Ovary (tissue), 9 donors: ENCODE results near the gene TIMM17B. TPM values are rescaled to one million over a fixed set of nuclear protein-coding genes. Genes with fewer than 3 reads are reported as not detected.

Experiments
- DNase-seq, 5 donors: peaks; one replicate each; pipeline ENCODE4 v3.0.0-alpha.2; 2019 to 2020
- H3K27ac ChIP-seq, 2 donors: fragments of 200-600 bp; one replicate each; pipeline versions ENCODE4 v1.5.1 to v1.8.0; 2019 to 2022
- H3K27me3 ChIP-seq: fragments of 200-600 bp; one replicate; pipeline ENCODE4 v1.8.0; 2022
- H3K36me3 ChIP-seq: fragments of 200-600 bp; sonication (generic); one replicate; pipeline ENCODE4 v1.5.1; 2019
- H3K4me1 ChIP-seq: one replicate; pipeline ENCODE4 v1.8.1; 2013; ENCODE audit warnings: mild to moderate bottlenecking, moderate library complexity; ENCODE audit not compliant: insufficient read depth
- H3K4me3 ChIP-seq: fragments of 200-600 bp; sonication (generic); one replicate; pipeline ENCODE4 v1.5.1; 2017
- H3K9me3 ChIP-seq, 2 donors: fragments of 200-600 bp in 1 of 2; sonication (generic) in 1 of 2; one replicate each; pipeline versions ENCODE4 v1.5.1 to v1.8.1; 2013 to 2019; ENCODE audit warnings: mild to moderate bottlenecking in 1 of 2, moderate library complexity in 1 of 2
- EP300 ChIP-seq: sonication (generic); formaldehyde crosslinking; IDR thresholded peaks from one replicate; pipeline ENCODE4 v1.6.1; 2017; ENCODE audit warnings: antibody characterized with exemption
- POLR2A ChIP-seq: fragments of 450-650 bp; IDR thresholded peaks from one replicate; pipeline ENCODE4 v1.6.1; 2017; ENCODE audit warnings: antibody characterized with exemption, mild to moderate bottlenecking, moderate library complexity
- WGBS, 3 donors: extraction: QIAGEN DNeasy Blood & Tissue Kit in 1 of 3; methylation state at CpG; one replicate each; pipeline versions ENCODE4 v1.1.5 to v1.1.7; 2013 to 2017; 5-methylcytosine and 5-hydroxymethylcytosine counted together
- intact Hi-C, 4 donors: fragments of 100-400 bp; cut with DNase I; formaldehyde crosslinking; loops; one replicate each; pipeline versions ENCODE4 v1.11.0 to v1.15.1; 2022 to 2023
- polyA plus RNA-seq, 2 donors: library from polyadenylated mRNA; stranded (reverse); fragments of 200-250 nt in 1 of 2; fragments of 350-450 nt in 1 of 2; fragmentation: Illumina TruSeq in 1 of 2; extraction: RNeasy Lipid Tissue Mini Kit (QIAGEN cat#74804) in 1 of 2; gene quantifications; one replicate each; pipeline ENCODE4 v1.2.3, GENCODE V29; 2013 to 2014
- total RNA-seq, 7 donors: library from RNA; depleted of rRNA in 2 of 7; stranded (reverse); fragments of >200 nt in 2 of 7; fragmentation: NEBNext Ultra II Directional in 3 of 7; extraction: Animal tissue kit (Norgen Biotek cat#: 25700) in 3 of 7; gene quantifications; one replicate each; pipeline versions ENCODE4 v1.1.0 to v1.2.4, GENCODE V29; 2016 to 2023
- TF ChIP-seq, protein P1 (sequence below), 3 donors: fragments of 450-650 bp in 2 of 3; fragments of 200-600 bp in 1 of 3; IDR thresholded peaks; one replicate each; pipeline versions ENCODE4 v1.5.1 to v1.8.0; 2016 to 2022; ENCODE audit warnings: antibody characterized with exemption in 3 of 3, mild to moderate bottlenecking in 1 of 3
- donor health status: DM: no; HTN: no; CAD: no; lungs with moderate emphysema.
- donor health status: DM: no; HTN: no; CAD: no.
- donor health status: Bipolar disorder and iron deficiency.
- donor health status: DM: yes; HTN: yes; CAD: no.
- donor health status: DM: no; HTN: no; CAD: no.
- donor health status: DM: yes; HTN: yes; CAD: no.

TIMM17B gene
- total and polyA plus RNA-seq, 9 donors: 7.2 to 43.9 (median 32.8) TPM

- Histone ChIP-seq H3K27ac (no peak overlapping the region), H3K27me3 (no peaks in the 10 kb centered on the region), H3K36me3 (no peaks in the 10 kb centered on the region), H3K9me3 (no peaks in the 10 kb centered on the region), H3K4me1 (no peaks in the 10 kb centered on the region), H3K4me3 (no peak overlapping the region)
- TF ChIP-seq, protein P1, sequence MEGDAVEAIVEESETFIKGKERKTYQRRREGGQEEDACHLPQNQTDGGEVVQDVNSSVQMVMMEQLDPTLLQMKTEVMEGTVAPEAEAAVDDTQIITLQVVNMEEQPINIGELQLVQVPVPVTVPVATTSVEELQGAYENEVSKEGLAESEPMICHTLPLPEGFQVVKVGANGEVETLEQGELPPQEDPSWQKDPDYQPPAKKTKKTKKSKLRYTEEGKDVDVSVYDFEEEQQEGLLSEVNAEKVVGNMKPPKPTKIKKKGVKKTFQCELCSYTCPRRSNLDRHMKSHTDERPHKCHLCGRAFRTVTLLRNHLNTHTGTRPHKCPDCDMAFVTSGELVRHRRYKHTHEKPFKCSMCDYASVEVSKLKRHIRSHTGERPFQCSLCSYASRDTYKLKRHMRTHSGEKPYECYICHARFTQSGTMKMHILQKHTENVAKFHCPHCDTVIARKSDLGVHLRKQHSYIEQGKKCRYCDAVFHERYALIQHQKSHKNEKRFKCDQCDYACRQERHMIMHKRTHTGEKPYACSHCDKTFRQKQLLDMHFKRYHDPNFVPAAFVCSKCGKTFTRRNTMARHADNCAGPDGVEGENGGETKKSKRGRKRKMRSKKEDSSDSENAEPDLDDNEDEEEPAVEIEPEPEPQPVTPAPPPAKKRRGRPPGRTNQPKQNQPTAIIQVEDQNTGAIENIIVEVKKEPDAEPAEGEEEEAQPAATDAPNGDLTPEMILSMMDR (IDR thresholded peaks at IDR 0.05): no peak
- TF ChIP-seq POLR2A (no peak), EP300 (no peak)
- DNase-seq: no peak
- intact Hi-C loops: no loop called here
- 68 to 91% (median 79%) methylated on average over 1 of the region's 1 CpG for WGBS, 3 donors
Measured at GRCh38 chrX:48935301-48935670, 37.7 kb upstream of the TIMM17B start.

GRCh38 chrX:48934581-48935300 lies 37.2 kb upstream of the TIMM17B start:
- 72 to 81% (median 79%) methylated on average over 7 of the region's 7 CpGs for WGBS, 3 donors
- Histone ChIP-seq H3K27ac (no peak overlapping the region), H3K4me3 (no peak overlapping the region), H3K36me3 (no peaks in the 10 kb centered on the region), H3K9me3 (no peaks in the 10 kb centered on the region), H3K27me3 (no peaks in the 10 kb centered on the region), H3K4me1 (no peaks in the 10 kb centered on the region)
- TF ChIP-seq, protein P1 (IDR thresholded peaks at IDR 0.05): no peak
- TF ChIP-seq POLR2A (no peak), EP300 (no peak)
- DNase-seq: no peak
- intact Hi-C loops: no loop called here

DNA sequence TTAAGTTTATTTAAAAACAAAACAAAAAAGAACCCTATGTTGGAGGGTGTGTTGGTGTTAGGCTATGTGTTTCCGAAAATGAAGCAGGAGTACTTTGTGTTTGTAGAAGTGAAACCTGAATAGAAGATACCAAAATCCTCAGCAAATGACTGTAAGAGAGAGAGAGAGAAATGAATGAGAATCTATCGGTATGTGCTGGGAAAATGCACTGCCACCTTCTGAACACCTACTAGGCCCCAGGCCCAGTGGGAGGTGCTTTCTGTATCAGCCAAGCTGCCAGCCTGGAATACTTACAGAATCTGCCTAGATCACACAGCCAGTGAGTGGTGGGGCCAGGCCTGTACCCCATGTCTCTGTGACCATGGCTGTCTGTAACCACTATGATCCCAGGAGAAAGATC lies 36.2 kb upstream of the TIMM17B start:
- Histone ChIP-seq H3K4me3 (no peak overlapping the region), H3K27ac (no peak overlapping the region), H3K27me3 (no peaks in the 10 kb centered on the region), H3K4me1 (no peaks in the 10 kb centered on the region), H3K9me3 (no peaks in the 10 kb centered on the region), H3K36me3 (no peaks in the 10 kb centered on the region)
- TF ChIP-seq, protein P1 (IDR thresholded peaks at IDR 0.05): no peak
- TF ChIP-seq POLR2A: no peak
- no peak for TF ChIP-seq EP300
- 85 to 88% (median 86%) methylated on average over 2 of the region's 2 CpGs for WGBS, 3 donors
- intact Hi-C loops: no loop called here
- DNase-seq: no peak

GRCh38 chrX:48927736-48928382 lies 30.3 kb upstream of the TIMM17B start:
- Histone ChIP-seq H3K4me3 (no peak overlapping the region), H3K36me3 (no peaks in the 10 kb centered on the region), H3K27ac (no peak overlapping the region), H3K4me1 (no peaks in the 10 kb centered on the region), H3K27me3 (no peaks in the 10 kb centered on the region), H3K9me3 (no peaks in the 10 kb centered on the region)
- DNase-seq: no peak
- TF ChIP-seq POLR2A: no peak
- TF ChIP-seq, protein P1 (IDR thresholded peaks at IDR 0.05): no peak
- TF ChIP-seq EP300: no peak
- 66 to 72% (median 71%) methylated on average over 2 of the region's 2 CpGs for WGBS, 3 donors
- intact Hi-C loops: no loop called here
